Measurements from ENCODE around the gene AVPI1. TPM values are rescaled to one million over a fixed set of nuclear protein-coding genes. Genes with fewer than 3 reads are reported as not detected.

AVPI1 gene
- total and polyA plus RNA-seq, 2 of the 13 experiments (the other 11 are each of a cell fraction or from before 2014, with no cell fraction given), result 39.8 to 61.2 TPM

- TF ChIP-seq ZHX2 (IDR thresholded peaks at IDR 0.05; ENCODE audit: low read depth), result no peak
- no peak for TF ChIP-seq ZHX2 (CRISPR knock-in tag; IDR thresholded peaks at IDR 0.05; ENCODE audit: borderline replicate concordance)
- no peak; the same call in 1 of the 2 replicates for TF ChIP-seq SUZ12 (IDR thresholded peaks at IDR 0.05; ENCODE audit: low read depth, low read length)
- no peak for TF ChIP-seq TERF1 (CRISPR knock-in tag; IDR thresholded peaks at IDR 0.05)
- TF ChIP-seq ZFP41 (CRISPR knock-in tag; IDR thresholded peaks at IDR 0.05; ENCODE audit: borderline replicate concordance), result no peak
- TF ChIP-seq ATF3 (CRISPR knock-in tag; IDR thresholded peaks at IDR 0.05), result no peak
- TF ChIP-seq ZNF350 (CRISPR knock-in tag; IDR thresholded peaks at IDR 0.05; ENCODE audit: borderline replicate concordance, low read depth), result no peak
- no peak for TF ChIP-seq ATF6 (CRISPR knock-in tag; conservative IDR thresholded peaks at IDR 0.05)
- peak; percentile 91 for TF ChIP-seq ZNF143 (CRISPR knock-in tag; IDR thresholded peaks at IDR 0.05)
- peak; percentile 53; the same call in 1 of the 2 replicates for TF ChIP-seq ELF3 (CRISPR knock-in tag; IDR thresholded peaks at IDR 0.05)
- no peak for TF ChIP-seq ZFAT (CRISPR knock-in tag; conservative IDR thresholded peaks at IDR 0.05)
- peak; percentile 48; the same call in 1 of the 2 replicates for TF ChIP-seq GABPB1 (CRISPR knock-in tag; IDR thresholded peaks at IDR 0.05)
- TF ChIP-seq ZNF18 (CRISPR knock-in tag; IDR thresholded peaks at IDR 0.05; ENCODE audit: insufficient replicate concordance), result no peak
- TF ChIP-seq ZNF414 (CRISPR knock-in tag; IDR thresholded peaks at IDR 0.05), result no peak
- TF ChIP-seq NFIB (CRISPR knock-in tag; IDR thresholded peaks at IDR 0.05; ENCODE audit: borderline replicate concordance), result no peak
- no peak; the same call in 1 of the 2 replicates for TF ChIP-seq IKZF5 (CRISPR knock-in tag; IDR thresholded peaks at IDR 0.05)
Observed at GRCh38 chr10:97726636-97727178, 39.7 kb upstream of the AVPI1 start (continued).

Data from HepG2 (cell line).